Endometrial microvascular endothelial cells (primary cell): ENCODE data around the gene PLCB3. TPM values are rescaled to one million over a fixed set of nuclear protein-coding genes. Genes with fewer than 3 reads are reported as not detected.

ENCODE experiments used
- in situ Hi-C: cut with HindIII; loops from 2 replicates; pipeline ENCODE4 v1.10.0; 2017; ENCODE audit warnings: low sequenced_read_pairs, low pct_unique_long_range_greater_than_20kb; ENCODE audit errors: inconsistent ontology term
- total RNA-seq: library from RNA; depleted of rRNA; stranded (reverse); fragments of >200 nt; gene quantifications from one replicate; pipeline ENCODE4 v1.2.3, GENCODE V29; 2015; ENCODE audit errors: inconsistent ontology term

Gene PLCB3
- total RNA-seq, 1 donor from 2014 or later = 61.8 TPM

GRCh38 chr11:64275841-64276240 lies 24.5 kb downstream of the PLCB3 start:
- in situ Hi-C loops = no loop called here

DNA sequence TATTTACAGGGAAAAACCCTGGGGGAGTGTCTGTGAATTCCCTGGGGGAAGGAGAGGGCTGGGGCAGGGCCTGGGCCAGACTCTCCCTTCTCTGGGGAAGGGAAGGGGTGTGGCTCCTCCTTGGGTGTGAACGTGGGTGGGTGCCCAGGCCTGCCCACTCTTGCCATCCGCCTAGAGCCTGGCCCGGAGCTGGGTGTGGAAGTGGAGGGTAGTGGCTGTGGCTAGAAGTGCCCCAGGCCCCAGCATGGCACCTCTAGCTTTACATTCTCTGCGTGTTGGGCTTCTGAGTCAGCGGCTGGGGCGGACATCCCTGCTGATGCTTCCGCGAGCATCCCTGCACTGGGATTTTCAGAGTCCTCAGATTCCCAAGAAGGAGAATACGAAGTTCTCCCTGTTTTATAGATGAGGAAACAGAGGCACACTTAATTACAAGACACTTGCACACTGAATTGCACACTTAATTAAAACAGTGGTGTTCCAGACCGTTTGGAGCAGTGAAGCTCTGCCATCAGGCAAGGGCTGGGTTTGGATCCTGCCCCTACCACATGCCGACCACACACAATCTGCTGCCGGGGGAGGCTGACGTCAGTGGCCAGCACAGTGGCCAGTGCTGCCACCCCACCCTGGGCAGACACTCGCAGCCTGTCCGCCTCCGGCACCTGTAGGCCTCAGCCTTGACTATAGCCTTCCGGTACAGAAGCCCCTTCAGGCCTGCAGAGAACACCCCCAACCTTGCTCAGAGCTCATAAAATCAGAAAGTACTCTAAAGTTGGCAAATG lies 25.5 kb downstream of the PLCB3 start:
- in situ Hi-C loops = no loop called here

GRCh38 chr11:64278576-64279190 lies 27.4 kb downstream of the PLCB3 start:
- in situ Hi-C loops = no loop called here

DNA sequence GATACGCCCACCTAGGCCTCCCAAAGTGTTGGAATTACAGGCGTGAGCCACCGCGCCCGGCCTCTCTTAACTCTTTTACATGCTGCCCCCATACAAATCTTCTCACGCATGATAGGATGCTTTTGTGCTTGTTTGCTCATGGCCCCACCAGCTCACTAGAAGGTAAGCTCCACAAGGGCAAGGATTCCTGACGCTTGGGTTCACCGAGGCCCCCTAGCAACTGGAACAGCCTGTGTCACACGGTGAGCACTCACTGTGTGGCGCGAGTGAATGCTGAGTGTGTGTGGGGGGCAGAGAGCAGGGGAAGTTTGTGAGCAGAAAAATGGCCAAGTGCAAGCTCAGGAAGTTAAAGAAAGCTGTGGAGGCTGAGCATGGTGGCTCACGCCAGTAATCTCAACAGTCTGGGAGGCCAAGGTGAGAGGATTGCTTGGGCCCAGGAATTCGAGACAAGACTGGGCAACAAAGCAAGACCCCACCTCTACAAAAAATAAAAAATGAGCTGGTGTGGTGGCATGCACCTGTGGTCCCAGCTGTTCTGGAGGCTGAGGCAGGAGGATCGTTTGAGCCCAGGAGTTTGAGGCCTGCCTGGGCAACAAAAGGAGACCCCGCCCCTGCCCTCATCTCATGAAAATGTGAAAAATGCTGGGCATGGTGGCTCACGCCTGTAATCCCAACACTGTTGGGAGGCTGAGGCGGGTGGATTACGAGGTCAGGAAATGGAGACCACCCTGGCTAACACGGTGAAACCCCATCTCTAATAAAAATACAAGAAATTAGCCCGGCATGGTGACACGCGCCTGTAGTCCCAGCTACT lies 30.8 kb downstream of the PLCB3 start:
- in situ Hi-C loops = no loop called here

GRCh38 chr11:64283092-64283491 lies 31.8 kb downstream of the PLCB3 start:
- in situ Hi-C loops = no loop called here

DNA sequence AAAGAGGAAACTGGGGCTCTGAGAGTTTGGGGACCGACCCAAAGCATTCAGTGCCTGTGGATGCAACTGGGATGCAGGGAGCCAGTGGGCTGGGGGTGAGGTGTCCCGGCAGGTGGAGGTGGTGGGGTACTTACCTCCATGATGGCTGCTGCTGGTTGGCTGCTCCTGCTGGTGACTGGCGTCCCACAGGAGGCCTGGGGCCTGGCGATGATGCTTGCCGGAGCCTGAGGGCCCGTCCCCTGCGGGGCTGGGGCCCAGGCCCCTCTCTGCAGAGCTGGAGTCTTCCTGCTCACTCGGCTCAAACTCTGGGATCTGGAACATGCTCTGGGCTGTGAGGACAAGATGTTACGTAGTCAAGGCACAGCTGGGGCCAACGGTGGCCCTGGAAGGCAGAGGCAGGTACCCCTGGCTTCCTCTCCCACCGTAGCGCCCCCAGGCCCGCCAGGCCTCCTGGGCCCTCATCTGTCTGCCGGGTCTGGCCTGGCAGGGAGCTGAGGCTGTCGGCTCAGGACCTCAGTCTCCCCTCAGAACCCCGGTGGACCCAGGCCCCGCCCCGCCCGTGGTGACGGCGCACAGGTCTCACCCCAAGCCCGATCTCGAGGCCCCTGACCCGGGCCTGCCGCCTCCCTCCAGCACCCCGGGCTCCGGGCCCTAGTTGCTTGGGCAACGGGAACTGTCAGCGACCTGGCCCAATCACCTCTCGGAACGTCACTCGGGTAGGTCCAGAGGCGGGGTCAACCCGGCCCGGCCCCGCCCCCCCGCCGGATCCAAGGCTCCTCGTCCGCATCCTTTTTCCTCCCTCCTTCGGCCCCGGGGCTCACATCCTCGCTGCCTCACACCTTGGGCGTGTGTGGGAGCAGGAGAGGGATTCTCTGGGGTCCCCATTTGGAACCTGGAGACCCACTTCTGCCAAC lies 33.0 kb downstream of the PLCB3 start, which contains the start of gene BAD:
BAD (minus strand) TSS at position 618 of the 914 bp plus-strand sequence; CDS start at position 321, 297 bp downstream.
- in situ Hi-C loops = no loop called here

DNA sequence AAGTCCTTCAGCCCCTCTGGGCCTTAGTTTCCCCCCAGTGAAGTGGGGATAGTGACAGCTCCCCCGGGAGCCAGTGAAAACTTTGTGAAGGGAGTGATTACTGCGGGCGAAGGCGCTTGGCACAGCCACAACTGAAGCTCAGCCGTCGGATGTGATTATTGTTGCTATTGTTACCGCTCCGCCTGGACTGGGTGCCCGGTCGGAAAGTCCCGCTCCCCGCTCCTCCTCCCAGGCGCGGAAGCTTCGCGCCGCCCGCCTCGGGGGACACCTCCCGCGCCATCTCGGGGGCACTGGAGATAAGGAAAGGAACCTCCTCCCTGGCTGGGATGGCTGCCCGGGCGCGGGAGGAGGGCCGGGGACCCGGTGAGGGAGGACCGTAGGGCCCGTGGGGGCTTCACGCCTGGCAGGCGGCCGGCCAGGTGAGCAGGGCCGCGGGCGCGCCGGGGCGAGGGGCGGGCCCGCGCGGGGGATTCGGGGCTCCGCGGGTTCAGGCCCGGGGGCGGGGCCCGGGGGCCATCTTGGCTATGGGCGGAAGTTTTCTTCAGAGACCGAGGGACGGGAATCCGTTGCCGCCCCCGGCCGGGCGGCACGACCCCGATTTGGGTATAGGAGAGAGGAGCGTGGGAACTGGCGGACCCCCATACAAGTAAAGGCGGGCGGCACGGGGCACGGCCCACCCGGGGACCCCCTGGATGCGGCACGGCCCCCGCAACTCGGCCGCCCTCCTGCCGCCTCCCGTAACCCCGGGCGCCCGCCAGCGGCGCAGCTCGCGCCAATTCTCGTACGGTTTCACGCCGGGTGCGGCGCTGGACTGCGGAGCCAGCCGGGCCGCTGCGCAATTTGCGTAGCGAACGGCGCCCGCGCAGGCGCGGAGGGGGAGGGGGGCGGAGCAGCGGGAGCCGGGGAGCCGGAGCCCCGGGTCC lies 33.9 kb downstream of the PLCB3 start, which contains the start of gene GPR137:
GPR137 (plus strand) TSS at position 887 of the 923 bp plus-strand sequence. CDS start 677 bp downstream, outside the sequence.
- in situ Hi-C loops = no loop called here

DNA sequence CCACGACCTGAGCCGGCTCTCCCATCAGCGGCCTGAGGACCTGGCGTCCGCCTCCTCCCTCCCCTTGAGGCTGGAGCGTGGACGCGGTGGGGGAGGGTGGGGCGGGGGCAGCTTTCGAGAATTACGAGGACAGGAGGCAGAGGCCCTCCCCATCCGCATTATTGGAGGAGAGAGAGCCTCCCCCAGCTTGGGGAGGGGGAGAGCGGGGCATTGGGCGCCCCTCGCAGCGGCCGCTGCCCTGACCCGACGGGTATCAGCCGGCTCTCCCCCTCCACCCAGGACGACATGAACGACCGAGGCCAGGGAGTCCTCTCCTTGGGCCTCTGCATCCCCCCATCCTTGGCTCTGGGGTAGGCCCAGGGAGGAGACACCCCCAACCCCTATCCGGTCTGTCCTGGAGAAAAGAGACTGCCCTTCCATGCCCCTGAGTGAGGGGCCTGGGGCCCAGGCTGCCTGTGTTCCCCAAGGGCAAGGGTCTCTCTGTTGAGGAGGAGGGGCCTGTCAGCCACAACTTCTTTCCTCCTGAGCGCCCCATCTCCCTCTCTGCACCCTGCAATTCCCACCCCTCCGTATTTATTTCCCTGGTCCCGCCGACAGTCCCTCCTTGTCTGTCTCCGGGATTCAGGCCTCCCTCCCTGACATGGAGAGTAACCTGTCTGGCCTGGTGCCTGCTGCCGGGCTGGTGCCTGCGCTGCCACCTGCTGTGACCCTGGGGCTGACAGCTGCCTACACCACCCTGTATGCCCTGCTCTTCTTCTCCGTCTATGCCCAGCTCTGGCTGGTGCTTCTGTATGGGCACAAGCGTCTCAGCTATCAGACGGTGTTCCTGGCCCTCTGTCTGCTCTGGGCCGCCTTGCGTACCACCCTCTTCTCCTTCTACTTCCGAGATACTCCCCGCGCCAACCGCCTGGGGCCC lies 34.8 kb downstream of the PLCB3 start:
- in situ Hi-C loops = no loop called here

DNA sequence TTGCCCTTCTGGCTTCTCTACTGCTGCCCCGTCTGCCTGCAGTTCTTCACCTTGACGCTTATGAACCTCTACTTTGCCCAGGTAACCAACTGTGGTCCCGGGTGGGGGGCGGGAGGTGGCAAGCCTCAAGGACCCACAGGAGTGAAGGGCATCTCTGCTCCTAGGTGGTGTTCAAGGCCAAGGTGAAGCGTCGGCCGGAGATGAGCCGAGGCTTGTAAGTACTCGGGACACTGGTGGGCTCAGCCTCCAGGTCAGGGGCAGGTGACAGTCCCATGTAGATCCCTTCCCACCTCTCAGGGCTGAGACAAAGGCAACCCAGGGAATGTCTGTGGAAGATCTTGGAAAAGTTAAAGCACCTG lies 35.5 kb downstream of the PLCB3 start:
- in situ Hi-C loops = no loop called here

DNA sequence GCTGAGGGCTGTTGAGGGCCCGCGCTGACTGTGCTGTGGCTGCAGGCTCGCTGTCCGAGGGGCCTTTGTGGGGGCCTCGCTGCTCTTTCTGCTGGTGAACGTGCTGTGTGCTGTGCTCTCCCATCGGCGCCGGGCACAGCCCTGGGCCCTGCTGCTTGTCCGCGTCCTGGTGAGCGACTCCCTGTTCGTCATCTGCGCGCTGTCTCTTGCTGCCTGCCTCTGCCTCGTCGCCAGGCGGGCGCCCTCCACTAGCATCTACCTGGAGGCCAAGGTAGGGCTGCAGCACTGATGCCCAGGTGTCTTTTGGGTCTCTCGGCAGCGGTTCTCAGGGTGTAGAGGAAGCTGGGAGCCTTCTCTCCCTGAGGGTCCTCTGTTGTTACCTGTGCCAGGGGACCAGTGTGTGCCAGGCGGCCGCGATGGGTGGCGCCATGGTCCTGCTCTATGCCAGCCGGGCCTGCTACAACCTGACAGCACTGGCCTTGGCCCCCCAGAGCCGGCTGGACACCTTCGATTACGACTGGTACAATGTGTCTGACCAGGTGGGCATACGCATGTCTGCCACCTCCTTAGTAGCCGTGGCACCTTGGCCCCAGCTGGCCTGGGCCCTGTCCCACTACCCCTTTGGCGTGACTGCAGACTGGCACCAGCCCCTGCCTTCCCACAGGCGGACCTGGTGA lies 36.5 kb downstream of the PLCB3 start:
- in situ Hi-C loops = no loop called here

DNA sequence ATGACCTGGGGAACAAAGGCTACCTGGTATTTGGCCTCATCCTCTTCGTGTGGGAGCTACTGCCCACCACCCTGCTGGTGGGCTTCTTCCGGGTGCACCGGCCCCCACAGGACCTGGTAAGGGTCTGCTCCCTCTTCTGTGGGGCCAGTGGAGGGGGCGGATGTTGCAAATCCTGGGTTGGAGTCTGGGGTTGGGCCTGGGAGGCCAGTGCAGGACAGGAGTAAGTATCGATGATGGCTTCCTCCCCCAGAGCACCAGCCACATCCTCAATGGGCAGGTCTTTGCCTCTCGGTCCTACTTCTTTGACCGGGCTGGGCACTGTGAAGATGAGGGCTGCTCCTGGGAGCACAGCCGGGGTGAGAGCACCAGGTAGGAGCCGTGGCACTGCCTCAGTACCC lies 37.0 kb downstream of the PLCB3 start:
- in situ Hi-C loops = no loop called here

DNA sequence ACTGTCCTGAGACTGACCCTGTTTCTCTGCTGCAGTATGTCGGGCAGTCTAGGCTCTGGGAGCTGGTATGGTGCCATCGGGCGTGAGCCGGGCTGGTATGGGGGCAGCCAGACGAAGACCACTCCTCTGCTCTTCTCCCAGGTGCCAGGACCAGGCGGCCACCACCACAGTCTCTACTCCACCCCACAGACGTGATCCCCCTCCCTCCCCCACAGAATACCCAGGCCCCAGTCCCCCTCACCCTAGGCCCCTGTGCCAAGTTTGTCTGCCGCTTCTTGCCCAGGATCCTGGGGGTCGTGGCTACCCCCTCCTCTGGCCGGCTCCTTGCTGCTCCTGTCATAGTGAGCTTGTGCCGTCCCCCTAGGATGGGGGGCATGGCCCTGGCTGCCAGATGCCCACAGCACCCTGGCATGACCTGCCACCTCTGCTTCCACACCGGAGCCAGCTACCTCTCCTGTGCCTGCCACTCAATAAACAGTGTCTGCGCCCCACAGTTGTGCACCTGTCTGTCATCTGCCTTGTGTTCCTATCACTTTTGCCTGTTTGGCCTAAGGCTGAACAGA lies 37.8 kb downstream of the PLCB3 start:
- in situ Hi-C loops = no loop called here

DNA sequence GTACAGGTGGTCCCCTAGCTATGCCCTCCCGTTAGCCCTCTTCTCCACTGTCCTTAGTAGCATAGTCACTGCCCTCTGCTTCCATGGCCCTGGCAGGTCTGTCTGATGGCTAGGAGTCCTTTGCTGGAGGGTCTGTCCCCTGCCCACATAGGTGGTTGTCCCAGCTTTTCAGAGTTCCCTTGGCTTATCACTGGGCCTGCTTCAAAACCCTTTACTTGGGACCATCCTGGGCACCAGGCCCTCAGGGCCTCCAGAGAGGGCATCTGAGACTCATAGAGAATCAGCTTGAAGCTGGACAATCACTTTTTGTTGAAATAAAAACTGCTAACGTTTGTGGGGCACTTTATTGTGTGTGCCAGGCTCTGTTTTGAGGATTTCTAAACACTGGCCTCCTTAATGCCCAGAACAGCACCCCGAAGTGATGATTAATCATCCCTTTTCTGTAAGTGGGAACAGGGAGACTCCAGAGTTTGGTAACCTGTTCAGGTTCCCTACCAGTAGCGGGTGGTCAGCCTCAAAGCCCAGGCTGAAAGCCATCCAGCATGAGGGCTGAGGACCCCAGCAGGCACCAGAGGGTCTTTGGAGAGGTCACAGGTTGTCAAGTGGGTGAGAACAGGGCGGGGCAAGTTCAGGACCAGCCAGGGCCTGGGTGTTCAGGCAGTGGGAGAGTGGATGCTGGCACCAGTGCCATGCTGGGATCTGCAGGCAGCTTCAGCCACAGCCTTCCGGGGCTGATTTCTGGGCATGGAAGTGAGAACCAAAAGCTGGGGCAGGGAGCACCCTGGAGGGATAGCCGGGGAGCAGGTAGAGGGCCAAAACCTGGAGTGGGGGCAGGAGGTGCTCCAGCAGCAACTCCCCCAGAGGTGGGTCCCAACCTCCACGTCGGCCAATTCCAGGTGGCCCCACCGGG lies 39.3 kb downstream of the PLCB3 start:
- in situ Hi-C loops = no loop called here

- in situ Hi-C loops = no loop called here
Measured at GRCh38 chr11:64291262-64291751, 40.0 kb downstream of the PLCB3 start, which contains the start of gene KCNK4. TSS of gene KCNK4 (plus strand) at chr11:64291302. CDS start at chr11:64293019, 1,717 bp downstream.
